ENCODE results near the gene CAMK1D. TPM values are rescaled to one million over a fixed set of nuclear protein-coding genes. Genes with fewer than 3 reads are reported as not detected.
A peak's percentile ranks its signal among the peaks of the same experiment; 100 is the strongest.

Gene CAMK1D
- total RNA-seq, 2 donors from 2014 or later = 4.5 to 7.8 TPM

DNA sequence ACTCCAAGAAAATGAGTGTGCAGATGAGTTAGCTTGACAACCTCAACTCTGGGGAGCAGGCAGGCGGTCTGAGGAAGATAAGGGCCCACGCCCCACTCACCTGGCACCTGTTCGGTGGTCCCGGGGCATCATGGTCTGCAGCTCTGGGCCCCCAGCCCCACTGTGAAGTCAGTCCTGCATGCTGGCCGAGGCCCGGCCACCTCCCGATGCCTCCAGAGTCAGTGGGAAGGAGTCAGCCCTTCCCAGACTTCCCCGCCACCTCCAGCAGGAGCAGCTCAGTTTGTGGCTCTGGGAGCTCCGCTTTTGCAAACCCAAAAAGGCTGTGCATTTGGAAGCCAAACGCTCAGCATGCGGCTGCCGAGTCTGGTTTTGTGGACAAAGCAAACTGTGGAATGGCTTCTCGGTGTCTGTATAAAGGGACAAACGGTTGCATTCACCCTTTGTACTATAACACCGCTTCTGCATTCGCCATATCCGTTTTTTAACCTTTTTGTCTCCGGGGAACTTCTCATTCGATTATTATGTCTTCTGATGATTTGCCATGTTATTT, 484.8 kb downstream of the CAMK1D start:
- H3K4me1 ChIP-seq (ENCODE audit: control insufficient read depth, insufficient read depth, low read length) = no peaks in the 10 kb centered on the region
- no peaks in the 10 kb centered on the region for H3K9me3 Mint-ChIP-seq
- no peak overlapping the region for H3K4me3 ChIP-seq (ENCODE audit: low read length)
- H3K4me3 Mint-ChIP-seq = no peak overlapping the region
- no peak overlapping the region for H3K9ac ChIP-seq (ENCODE audit: extremely low read depth, low read length, poor library complexity, severe bottlenecking)
- no peaks in the 10 kb centered on the region for H3K4me1 Mint-ChIP-seq
- H3K27ac ChIP-seq (ENCODE audit: low read depth, low read length) = peak overlapping the region; percentile 57
- no peaks in the 10 kb centered on the region for H3K27me3 Mint-ChIP-seq (ENCODE audit: insufficient read depth)
- H3K36me3 Mint-ChIP-seq (ENCODE audit: low read depth) = no peaks in the 10 kb centered on the region
- TF ChIP-seq, protein P1, sequence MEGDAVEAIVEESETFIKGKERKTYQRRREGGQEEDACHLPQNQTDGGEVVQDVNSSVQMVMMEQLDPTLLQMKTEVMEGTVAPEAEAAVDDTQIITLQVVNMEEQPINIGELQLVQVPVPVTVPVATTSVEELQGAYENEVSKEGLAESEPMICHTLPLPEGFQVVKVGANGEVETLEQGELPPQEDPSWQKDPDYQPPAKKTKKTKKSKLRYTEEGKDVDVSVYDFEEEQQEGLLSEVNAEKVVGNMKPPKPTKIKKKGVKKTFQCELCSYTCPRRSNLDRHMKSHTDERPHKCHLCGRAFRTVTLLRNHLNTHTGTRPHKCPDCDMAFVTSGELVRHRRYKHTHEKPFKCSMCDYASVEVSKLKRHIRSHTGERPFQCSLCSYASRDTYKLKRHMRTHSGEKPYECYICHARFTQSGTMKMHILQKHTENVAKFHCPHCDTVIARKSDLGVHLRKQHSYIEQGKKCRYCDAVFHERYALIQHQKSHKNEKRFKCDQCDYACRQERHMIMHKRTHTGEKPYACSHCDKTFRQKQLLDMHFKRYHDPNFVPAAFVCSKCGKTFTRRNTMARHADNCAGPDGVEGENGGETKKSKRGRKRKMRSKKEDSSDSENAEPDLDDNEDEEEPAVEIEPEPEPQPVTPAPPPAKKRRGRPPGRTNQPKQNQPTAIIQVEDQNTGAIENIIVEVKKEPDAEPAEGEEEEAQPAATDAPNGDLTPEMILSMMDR (conservative IDR thresholded peaks at IDR 0.05) = no peak
- H3K36me3 ChIP-seq (ENCODE audit: control insufficient read depth, insufficient read depth, low read length) = no peaks in the 10 kb centered on the region
- H3K27ac Mint-ChIP-seq = no peak overlapping the region
- WGBS, 2 experiments (ENCODE audit: insufficient coverage in 1 of 2, insufficient read length in 1 of 2) = 92 to 95% methylated on average over 12 to 19 of the region's 19 CpGs
- DNase-seq = no peak
- no peaks in the 10 kb centered on the region for H3K27me3 ChIP-seq (ENCODE audit: control insufficient read depth, insufficient read depth, low read length, poor library complexity, severe bottlenecking)
- no peaks in the 10 kb centered on the region for H3K9me3 ChIP-seq (ENCODE audit: control insufficient read depth, low read length)

DNA sequence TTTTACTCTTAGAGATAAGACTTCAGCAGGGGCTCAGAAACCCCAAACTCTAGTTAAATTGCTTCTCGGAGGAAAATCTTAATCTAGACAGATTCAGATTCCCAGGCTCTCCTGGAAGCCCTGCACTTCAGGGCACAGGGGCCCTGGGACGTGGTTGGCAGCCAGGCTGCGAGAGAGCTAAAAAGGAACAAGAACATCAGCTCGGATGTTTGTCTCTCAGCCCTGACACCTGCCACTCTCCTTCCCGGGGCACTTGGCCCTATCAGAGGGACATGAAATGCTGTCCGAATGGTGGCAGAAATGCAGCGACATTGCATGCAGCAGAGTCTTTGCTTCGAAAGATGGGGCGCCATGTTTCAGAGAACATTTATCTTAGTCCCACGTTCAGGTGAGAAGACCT, 485.4 kb downstream of the CAMK1D start:
- no peaks in the 10 kb centered on the region for H3K36me3 Mint-ChIP-seq (ENCODE audit: low read depth)
- DNase-seq = no peak
- 78 to 86% methylated on average over 10 of the region's 10 CpGs for whole genome bisulfite sequencing, 2 experiments (ENCODE audit: insufficient coverage in 1 of 2, insufficient read length in 1 of 2)

DNA sequence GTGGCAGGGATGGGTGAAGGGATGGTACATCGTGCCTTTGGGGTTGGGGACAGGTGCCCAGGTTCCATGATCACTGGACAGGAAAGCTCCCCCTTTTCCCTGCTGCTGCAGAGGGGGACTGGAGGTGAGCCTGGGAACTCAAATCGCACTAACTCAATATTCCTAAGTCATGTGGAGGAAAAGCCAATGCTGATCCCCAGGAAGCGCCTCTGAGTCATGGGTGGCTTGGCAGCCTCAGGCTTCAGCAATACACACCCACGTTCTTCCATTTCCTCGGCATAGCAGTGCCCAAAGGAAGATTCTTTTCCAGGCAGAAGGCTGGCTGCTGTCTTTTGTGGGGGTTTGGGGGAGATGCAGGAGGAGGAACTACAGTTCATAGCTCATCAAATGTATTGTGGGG, 486.4 kb downstream of the CAMK1D start:
- H3K36me3 ChIP-seq (ENCODE audit: control insufficient read depth, insufficient read depth, low read length) = no peaks in the 10 kb centered on the region
- H3K27ac ChIP-seq (ENCODE audit: low read depth, low read length) = no peak overlapping the region
- TF ChIP-seq, protein P1 (conservative IDR thresholded peaks at IDR 0.05) = no peak
- no peak overlapping the region for H3K9ac ChIP-seq (ENCODE audit: extremely low read depth, low read length, poor library complexity, severe bottlenecking)
- Mint-ChIP-seq H3K9me3 (no peaks in the 10 kb centered on the region), H3K27ac (no peak overlapping the region), H3K36me3 (ENCODE audit: low read depth) (no peaks in the 10 kb centered on the region), H3K27me3 (ENCODE audit: insufficient read depth) (no peaks in the 10 kb centered on the region), H3K4me3 (no peak overlapping the region), H3K4me1 (peaks cover 8% of the 10 kb centered on the region)
- no peaks in the 10 kb centered on the region for H3K9me3 ChIP-seq (ENCODE audit: control insufficient read depth, low read length)
- H3K27me3 ChIP-seq (ENCODE audit: control insufficient read depth, insufficient read depth, low read length, poor library complexity, severe bottlenecking) = no peaks in the 10 kb centered on the region
- peaks cover 7% of the 10 kb centered on the region for H3K4me1 ChIP-seq (ENCODE audit: control insufficient read depth, insufficient read depth, low read length)
- H3K4me3 ChIP-seq (ENCODE audit: low read length) = no peak overlapping the region
- no peak for DNase-seq
- WGBS, 2 experiments (ENCODE audit: insufficient coverage in 1 of 2, insufficient read length in 1 of 2) = 88 to 94% methylated on average over 3 to 5 of the region's 5 CpGs

More for the DNA sequence above, 485.4 kb downstream of the CAMK1D start:
- Mint-ChIP-seq H3K9me3 (no peaks in the 10 kb centered on the region), H3K4me3 (no peak overlapping the region), H3K4me1 (no peaks in the 10 kb centered on the region), H3K27ac (no peak overlapping the region), H3K27me3 (ENCODE audit: insufficient read depth) (no peaks in the 10 kb centered on the region)
- Histone ChIP-seq H3K36me3 (ENCODE audit: control insufficient read depth, insufficient read depth, low read length) (no peaks in the 10 kb centered on the region), H3K27me3 (ENCODE audit: control insufficient read depth, insufficient read depth, low read length, poor library complexity, severe bottlenecking) (no peaks in the 10 kb centered on the region), H3K27ac (ENCODE audit: low read depth, low read length) (no peak overlapping the region), H3K4me1 (ENCODE audit: control insufficient read depth, insufficient read depth, low read length) (peaks cover under 1% of the 10 kb centered on the region), H3K9me3 (ENCODE audit: control insufficient read depth, low read length) (no peaks in the 10 kb centered on the region), H3K4me3 (ENCODE audit: low read length) (no peak overlapping the region), H3K9ac (ENCODE audit: extremely low read depth, low read length, poor library complexity, severe bottlenecking) (no peak overlapping the region)
- TF ChIP-seq, protein P1 (conservative IDR thresholded peaks at IDR 0.05) = no peak

Measured in endodermal cell (in vitro differentiated cells).